Endothelial cell of umbilical vein (primary cell): Measurements from ENCODE around the gene LAP3. TPM values are rescaled to one million over a fixed set of nuclear protein-coding genes. Genes with fewer than 3 reads are reported as not detected.

Source experiments
- BruUV-seq: library from RNA; stranded (reverse); fragments of 400-500 nt; replicated peaks from 2 replicates; lab custom pipeline; 2021; lab: Mats Ljungman, UMichigan
- CTCF ChIA-PET: fragments of 300-600, 350-600 bp; sonication (Branson Sonifier 250); formaldehyde crosslinking; loops from one replicate; lab custom pipeline; 2021; ENCODE audit warnings: antibody characterized with exemption, inconsistent platforms; lab: Charles Lee
- POLR2A ChIA-PET: fragments of 300-600, 350-600 bp; sonication (Branson Sonifier 250); formaldehyde crosslinking; loops from one replicate; lab custom pipeline; 2021; ENCODE audit warnings: antibody characterized with exemption, inconsistent platforms; lab: Charles Lee
- DNase-seq: peaks from one replicate; pipeline ENCODE4 v3.0.0-alpha.2; 2011; ENCODE audit warnings: low read depth, low spot score
- FAIRE-seq: peaks from 2 replicates; lab custom pipeline; 2011; peaks lifted over from hg19 to GRCh38; lab: Jason Lieb, UNC
- H2AFZ ChIP-seq: 2 replicates; pipeline ENCODE4 v1.6.0; 2012; ENCODE audit warnings: low read depth, low read length, control low read depth, inconsistent platforms
- H3K27ac ChIP-seq: 2 replicates; pipeline ENCODE4 v1.5.1; 2011; ENCODE audit warnings: low read depth, mild to moderate bottlenecking, control low read depth, low read length, moderate library complexity; ENCODE audit not compliant: insufficient read depth
- H3K27me3 ChIP-seq, 2 experiments: 2 replicates each; pipeline versions ENCODE4 v1.6.0 to v1.6.1; 2011; ENCODE audit warnings: low read length in 2 of 2, mixed read lengths in 1 of 2; ENCODE audit not compliant: control insufficient read depth in 2 of 2, insufficient read depth in 2 of 2
- H3K36me3 ChIP-seq, 2 experiments: 2 replicates in 1 of 2; 3 replicates in 1 of 2; pipeline ENCODE4 v1.5.1; 2011; ENCODE audit warnings: low read length in 2 of 2, mild to moderate bottlenecking in 1 of 2, moderate library complexity in 1 of 2; ENCODE audit not compliant: control insufficient read depth in 2 of 2, insufficient read depth in 2 of 2; ENCODE audit errors: extremely low read depth in 1 of 2
- H3K4me1 ChIP-seq: 3 replicates; pipeline ENCODE4 v1.5.1; 2011; ENCODE audit warnings: mild to moderate bottlenecking, low read length; ENCODE audit not compliant: control insufficient read depth, insufficient read depth; ENCODE audit errors: extremely low read depth
- H3K4me2 ChIP-seq: 2 replicates; pipeline ENCODE4 v1.6.1; 2011; ENCODE audit warnings: low read length, control low read depth, mixed read lengths; ENCODE audit not compliant: insufficient read depth
- H3K4me3 ChIP-seq, 3 experiments: fragments of 200-600 bp in 1 of 3; sonication (generic), shearing (Covaris generic) in 1 of 3; replicated peaks in 1 of 3; 2 replicates each; pipeline ENCODE4 v1.5.1; 2011 to 2016; ENCODE audit warnings: control low read depth in 3 of 3, low read length in 3 of 3, mild to moderate bottlenecking in 2 of 3, inconsistent platforms in 1 of 3, low read depth in 1 of 3, moderate library complexity in 1 of 3; ENCODE audit not compliant: insufficient read depth in 1 of 3
- H3K79me2 ChIP-seq: 2 replicates; pipeline ENCODE4 v1.6.0; 2012; ENCODE audit warnings: low read length, inconsistent platforms; ENCODE audit not compliant: control insufficient read depth, insufficient read depth
- H3K9ac ChIP-seq: replicated peaks from 2 replicates; pipeline ENCODE3; 2011; ENCODE audit warnings: low read length, control low read depth; ENCODE audit not compliant: insufficient read depth; ENCODE audit errors: extremely low read depth
- H3K9me1 ChIP-seq: replicated peaks from 3 replicates; pipeline ENCODE4 v1.6.0; 2011; ENCODE audit warnings: mild to moderate bottlenecking, low read length; ENCODE audit not compliant: control insufficient read depth, insufficient read depth; ENCODE audit errors: extremely low read depth
- H3K9me3 ChIP-seq: replicated peaks from 2 replicates; pipeline ENCODE4 v1.5.1; 2012; ENCODE audit warnings: low read length, inconsistent platforms; ENCODE audit not compliant: control insufficient read depth, insufficient read depth
- H4K20me1 ChIP-seq: replicated peaks from 2 replicates; pipeline ENCODE3; 2011; ENCODE audit warnings: mild to moderate bottlenecking, low read length; ENCODE audit not compliant: control insufficient read depth, insufficient read depth; ENCODE audit errors: extremely low read depth
- EZH2 ChIP-seq: IDR thresholded peaks from 2 replicates; pipeline ENCODE4 v1.6.1; 2012; ENCODE audit warnings: borderline replicate concordance, low read depth, mild to moderate bottlenecking, moderate library complexity, low read length, inconsistent platforms; ENCODE audit not compliant: severe bottlenecking
- FOS ChIP-seq: IDR thresholded peaks from 2 replicates; pipeline ENCODE4 v1.6.1; 2011; ENCODE audit warnings: mild to moderate bottlenecking, low read length, moderate library complexity, borderline replicate concordance; ENCODE audit not compliant: insufficient read depth
- GATA2 ChIP-seq: IDR thresholded peaks from 2 replicates; pipeline ENCODE4 v1.7.0; 2011; ENCODE audit warnings: low read depth, mild to moderate bottlenecking, moderate library complexity, mixed read lengths, low read length; ENCODE audit not compliant: insufficient read length, insufficient read depth
- JUN ChIP-seq: IDR thresholded peaks from 2 replicates; pipeline ENCODE4 v1.6.1; 2011; ENCODE audit warnings: borderline replicate concordance, low read depth; ENCODE audit not compliant: insufficient read length, insufficient read depth
- MAX ChIP-seq: IDR thresholded peaks from 2 replicates; pipeline ENCODE4 v1.6.1; 2011; ENCODE audit not compliant: insufficient read depth, insufficient read length
- MYC ChIP-seq: IDR thresholded peaks from one replicate; pipeline ENCODE4 v1.6.1; 2011; ENCODE audit warnings: mild to moderate bottlenecking, low read depth, low read length
- POLR2A ChIP-seq: IDR thresholded peaks from 2 replicates; pipeline ENCODE4 v1.6.1; 2012; ENCODE audit warnings: low read depth, mild to moderate bottlenecking, control low read depth, low read length
- POLR2AphosphoS5 ChIP-seq: IDR thresholded peaks from 2 replicates; pipeline ENCODE4 v1.6.1; 2012; ENCODE audit warnings: low read depth, mild to moderate bottlenecking, control low read depth, low read length, moderate library complexity; ENCODE audit not compliant: insufficient read depth
- dilution Hi-C: fragments of 300-500 bp; cut with MboI; formaldehyde crosslinking; loops from one replicate; pipeline ENCODE4 v1.15.0; 2019; ENCODE audit warnings: low sequenced_read_pairs; ENCODE audit not compliant: extremely low pct_ligation_motif_present
- intact Hi-C: fragments of 100-400 bp; cut with micrococcal nuclease; formaldehyde crosslinking; loops from one replicate; pipeline ENCODE4 v1.10.0; 2022
- polyA plus RNA-seq, 4 experiments: library from polyadenylated mRNA; depleted of rRNA in 3 of 4; stranded (reverse) in 3 of 4; unstranded in 1 of 4; fragments of >200 nt; gene quantifications; 2 replicates each; pipeline versions ENCODE4 v1.2.1 to v1.2.3, GENCODE V29; 2011 to 2012; ENCODE audit warnings: missing spikeins in 1 of 4
- total RNA-seq: library from RNA; stranded (reverse); gene quantifications from 2 replicates; pipeline ENCODE4 v1.2.3, GENCODE V29; 2021
- TF ChIP-seq, protein P1 (sequence below), 2 donors: IDR thresholded peaks; 1 replicate in 1 of 2; 2 replicates in 1 of 2; pipeline ENCODE4 v1.5.1; 2011; ENCODE audit warnings: low read length in 2 of 2, mild to moderate bottlenecking in 2 of 2, moderate library complexity in 2 of 2, control low read depth in 1 of 2, inconsistent platforms in 1 of 2, low read depth in 1 of 2; ENCODE audit not compliant: insufficient read depth in 1 of 2; ENCODE audit errors: extremely low read depth in 1 of 2

Gene LAP3
- total and polyA plus RNA-seq, 2 donors (not counting 3 experiments of a cell fraction or from before 2014, with no cell fraction given), result 82.4 to 94.8 TPM

DNA sequence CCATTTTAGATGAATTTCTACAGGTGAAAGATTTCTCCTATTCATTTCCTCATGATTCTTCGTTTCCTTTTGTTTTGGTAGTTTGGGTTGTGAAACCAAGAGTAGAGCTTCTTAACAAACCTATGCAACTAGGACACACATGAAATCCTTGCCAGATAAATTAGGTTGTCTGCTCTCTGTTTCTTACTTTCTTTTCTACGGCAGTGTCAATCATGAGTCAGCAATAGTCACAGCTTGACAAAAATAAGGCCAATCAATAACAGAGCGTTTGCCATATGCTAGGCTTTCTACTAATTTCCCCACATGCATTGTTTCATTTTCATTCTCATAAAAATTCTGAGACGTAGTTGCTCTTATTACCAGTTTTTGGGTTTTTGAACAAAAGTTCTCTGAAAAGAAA is 41.8 kb upstream of the LAP3 start:
- FAIRE-seq, result no peak
- POLR2A ChIA-PET, result no interaction called here
- TF ChIP-seq FOS (no peak), GATA2 (no peak), MYC (no peak)

DNA sequence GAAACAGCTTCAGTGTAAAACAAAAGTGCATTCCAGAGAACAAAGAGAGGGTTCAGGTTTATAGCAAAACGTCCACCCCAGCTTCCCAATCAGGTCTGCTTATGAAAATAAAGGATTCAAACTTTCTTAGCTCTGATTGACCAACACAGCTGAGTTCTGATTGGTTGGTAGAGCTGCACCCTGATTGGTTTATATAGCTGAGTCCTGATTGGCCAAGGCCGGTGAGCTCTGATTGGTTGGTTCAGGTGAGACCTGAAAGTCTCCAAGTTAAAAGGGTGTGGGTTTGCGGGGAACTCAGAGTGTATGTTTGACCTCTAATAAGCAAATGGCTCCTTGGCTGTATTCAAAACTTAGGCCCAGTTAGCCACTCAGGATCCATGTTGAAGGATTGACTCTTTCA is 41.1 kb upstream of the LAP3 start:
- Histone ChIP-seq H3K27ac (no peak overlapping the region), H4K20me1 (no peaks in the 10 kb centered on the region), H3K4me3 (no peak overlapping the region), H3K9me3 (no peaks in the 10 kb centered on the region), H3K79me2 (no peaks in the 10 kb centered on the region), H3K9ac (no peak overlapping the region), H3K4me2 (no peak overlapping the region), H3K9me1 (no peaks in the 10 kb centered on the region), H3K36me3 (no peaks in the 10 kb centered on the region), H3K27me3 (peaks cover 0 to 2% of the 10 kb centered on the region in 2 experiments), H3K4me1 (no peaks in the 10 kb centered on the region), H2AFZ (no peak overlapping the region)
- no TSS peak for BruUV-seq
- no peak for FAIRE-seq
- DNase-seq, result no peak
- TF ChIP-seq FOS, result no peak
- no peak for TF ChIP-seq POLR2AphosphoS5
- TF ChIP-seq POLR2A, result no peak
- no peak for TF ChIP-seq EZH2
- TF ChIP-seq, protein P1, sequence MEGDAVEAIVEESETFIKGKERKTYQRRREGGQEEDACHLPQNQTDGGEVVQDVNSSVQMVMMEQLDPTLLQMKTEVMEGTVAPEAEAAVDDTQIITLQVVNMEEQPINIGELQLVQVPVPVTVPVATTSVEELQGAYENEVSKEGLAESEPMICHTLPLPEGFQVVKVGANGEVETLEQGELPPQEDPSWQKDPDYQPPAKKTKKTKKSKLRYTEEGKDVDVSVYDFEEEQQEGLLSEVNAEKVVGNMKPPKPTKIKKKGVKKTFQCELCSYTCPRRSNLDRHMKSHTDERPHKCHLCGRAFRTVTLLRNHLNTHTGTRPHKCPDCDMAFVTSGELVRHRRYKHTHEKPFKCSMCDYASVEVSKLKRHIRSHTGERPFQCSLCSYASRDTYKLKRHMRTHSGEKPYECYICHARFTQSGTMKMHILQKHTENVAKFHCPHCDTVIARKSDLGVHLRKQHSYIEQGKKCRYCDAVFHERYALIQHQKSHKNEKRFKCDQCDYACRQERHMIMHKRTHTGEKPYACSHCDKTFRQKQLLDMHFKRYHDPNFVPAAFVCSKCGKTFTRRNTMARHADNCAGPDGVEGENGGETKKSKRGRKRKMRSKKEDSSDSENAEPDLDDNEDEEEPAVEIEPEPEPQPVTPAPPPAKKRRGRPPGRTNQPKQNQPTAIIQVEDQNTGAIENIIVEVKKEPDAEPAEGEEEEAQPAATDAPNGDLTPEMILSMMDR (IDR thresholded peaks at IDR 0.05; ENCODE audit: extremely low read depth in 1 of 2, insufficient read depth in 1 of 2, low read depth in 1 of 2, low read length in 2 of 2), result no peak
- TF ChIP-seq MYC, result no peak
- no peak for TF ChIP-seq GATA2
- TF ChIP-seq MAX, result no peak
- no peak for TF ChIP-seq JUN
- intact Hi-C loops, result no loop called here
- dilution Hi-C loops, result no loop called here
- CTCF ChIA-PET, result interaction anchor here (1.3 to 1.4 kb wide), 2 partner anchors 10 to 15 kb away, joined by 3 read pairs; no protein-coding TSS in a partner anchor
- POLR2A ChIA-PET, result no interaction called here

More for the DNA sequence above, 41.8 kb upstream of the LAP3 start:
- H3K79me2 ChIP-seq, result no peaks in the 10 kb centered on the region
- no peaks in the 10 kb centered on the region for H3K36me3 ChIP-seq
- H3K9me1 ChIP-seq, result no peaks in the 10 kb centered on the region
- no peak overlapping the region for H3K9ac ChIP-seq
- CTCF ChIA-PET, result interaction anchor here (1.3 to 1.4 kb wide), 2 partner anchors 11 to 14 kb away, joined by 3 read pairs; no protein-coding TSS in a partner anchor
- no peak for DNase-seq
- dilution Hi-C loops (no loop called here), intact Hi-C loops (no loop called here)
- H3K27ac ChIP-seq, result no peak overlapping the region
- no peaks in the 10 kb centered on the region for H4K20me1 ChIP-seq
- H3K27me3 ChIP-seq, result peaks cover 0 to 2% of the 10 kb centered on the region in 2 experiments
- no peak overlapping the region for H3K4me3 ChIP-seq
- no peaks in the 10 kb centered on the region for H3K4me1 ChIP-seq
- H3K9me3 ChIP-seq, result no peaks in the 10 kb centered on the region
- no peak overlapping the region for H2AFZ ChIP-seq
- no TSS peak for BruUV-seq
- H3K4me2 ChIP-seq, result no peak overlapping the region
